Measurements from ENCODE around the gene ARHGEF19.
A peak's percentile ranks its signal among the peaks of the same experiment; 100 is the strongest.
"Not testable (repeated sequence)": the region's sequence is repeated elsewhere in the genome, so short reads cannot be mapped to it uniquely, and the experiment has no call there.

The ARHGEF19 gene

DNA sequence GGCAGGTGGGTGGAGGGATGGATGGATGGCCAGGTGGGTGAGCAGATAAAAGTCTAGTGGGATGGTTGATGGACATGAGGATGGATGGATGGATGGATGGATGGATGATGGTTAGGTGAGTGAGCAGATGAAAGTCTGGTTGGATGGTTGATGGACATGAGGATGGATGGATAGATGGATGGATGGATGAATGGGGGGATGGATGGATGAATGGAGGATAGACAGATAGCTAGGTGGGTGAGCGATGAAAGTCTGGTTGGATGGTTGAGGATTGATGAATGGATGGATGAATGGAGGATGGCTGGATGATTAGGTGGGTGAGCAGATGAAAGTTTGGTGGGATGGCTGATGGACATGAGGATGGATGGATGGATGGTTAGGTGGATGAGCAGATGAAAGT is 9.0 kb upstream of the ARHGEF19 start:
- DNase-seq (ENCODE audit: low spot score), result no peak

DNA sequence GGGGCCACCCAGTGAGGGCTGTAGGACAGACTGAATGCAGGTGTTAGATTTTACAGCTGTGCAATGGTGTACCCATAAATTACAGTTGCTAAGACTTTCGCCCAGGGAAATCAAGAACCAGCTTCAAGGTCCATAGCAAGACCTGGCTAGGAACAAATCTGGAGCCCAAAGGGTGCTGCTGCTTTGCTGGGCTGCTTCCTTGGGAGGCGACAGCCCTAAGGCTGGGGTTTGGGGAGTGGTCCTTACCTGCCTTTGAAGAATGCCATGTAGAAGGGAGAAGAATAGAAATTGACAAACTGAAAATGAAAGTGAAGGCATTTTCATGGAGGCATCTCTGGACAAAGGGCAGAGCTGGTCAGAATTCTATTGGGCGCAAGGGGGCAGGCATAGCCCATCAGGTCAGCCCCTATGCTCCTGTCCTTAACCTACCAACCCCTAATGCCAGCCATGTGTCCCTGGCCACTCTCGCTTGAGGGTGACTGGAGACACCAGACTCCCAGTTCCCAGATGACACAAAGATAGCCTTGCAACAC is 7.6 kb upstream of the ARHGEF19 start:
- no peak for DNase-seq (ENCODE audit: low spot score)

DNA sequence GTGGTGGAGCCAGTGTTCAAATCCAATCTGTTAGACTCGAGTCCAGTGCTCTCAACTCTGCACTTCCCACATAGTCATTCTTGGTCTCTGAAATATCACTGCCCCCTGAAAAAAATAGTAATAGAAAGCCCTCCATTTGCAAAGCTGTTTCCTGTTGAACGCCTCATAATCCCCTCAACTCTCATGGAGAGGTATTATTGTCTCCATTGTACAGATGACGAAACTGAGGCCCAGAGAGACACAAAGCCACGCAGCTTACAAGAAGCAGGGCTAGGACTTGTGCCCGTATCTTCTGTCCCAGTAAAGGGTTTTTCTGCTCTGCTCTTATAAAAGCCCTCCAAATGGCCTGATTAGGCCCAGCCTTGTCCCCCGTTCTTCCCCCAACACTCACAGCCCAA is 6.2 kb upstream of the ARHGEF19 start:
- DNase-seq (ENCODE audit: low spot score), result no peak

DNA sequence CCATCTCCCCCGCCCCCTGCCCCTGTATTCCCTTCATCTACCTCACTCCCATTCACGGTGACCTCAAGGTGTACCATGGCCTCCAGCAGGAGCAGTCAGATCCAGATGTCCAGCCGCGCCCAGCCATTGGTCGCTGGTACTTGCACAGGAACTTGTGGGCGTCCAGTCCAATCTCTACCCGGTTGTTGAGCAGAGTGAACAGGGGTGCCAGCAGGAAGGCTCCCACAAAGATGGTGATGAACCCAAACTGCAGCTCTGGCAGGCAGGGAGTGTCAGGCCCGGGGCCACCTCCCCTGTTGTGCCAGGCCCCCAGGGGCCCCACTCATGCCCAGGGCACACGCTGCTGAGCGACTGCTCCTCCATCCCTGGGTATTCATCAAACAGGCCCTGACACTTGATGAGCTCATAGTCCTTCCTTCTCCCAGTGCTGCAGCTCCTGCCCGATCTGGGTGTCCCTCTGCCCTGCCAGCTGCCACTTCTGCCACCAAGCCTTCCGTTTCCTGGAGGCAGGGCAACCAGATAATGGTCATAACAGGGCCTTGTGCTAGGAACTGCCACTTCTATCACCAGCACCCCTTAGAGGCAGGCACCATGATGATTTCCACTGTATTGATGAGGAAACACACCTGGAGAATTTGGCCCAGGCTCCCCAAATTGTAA is 5.7 kb upstream of the ARHGEF19 start:
- DNase-seq (ENCODE audit: low spot score), result no peak

DNA sequence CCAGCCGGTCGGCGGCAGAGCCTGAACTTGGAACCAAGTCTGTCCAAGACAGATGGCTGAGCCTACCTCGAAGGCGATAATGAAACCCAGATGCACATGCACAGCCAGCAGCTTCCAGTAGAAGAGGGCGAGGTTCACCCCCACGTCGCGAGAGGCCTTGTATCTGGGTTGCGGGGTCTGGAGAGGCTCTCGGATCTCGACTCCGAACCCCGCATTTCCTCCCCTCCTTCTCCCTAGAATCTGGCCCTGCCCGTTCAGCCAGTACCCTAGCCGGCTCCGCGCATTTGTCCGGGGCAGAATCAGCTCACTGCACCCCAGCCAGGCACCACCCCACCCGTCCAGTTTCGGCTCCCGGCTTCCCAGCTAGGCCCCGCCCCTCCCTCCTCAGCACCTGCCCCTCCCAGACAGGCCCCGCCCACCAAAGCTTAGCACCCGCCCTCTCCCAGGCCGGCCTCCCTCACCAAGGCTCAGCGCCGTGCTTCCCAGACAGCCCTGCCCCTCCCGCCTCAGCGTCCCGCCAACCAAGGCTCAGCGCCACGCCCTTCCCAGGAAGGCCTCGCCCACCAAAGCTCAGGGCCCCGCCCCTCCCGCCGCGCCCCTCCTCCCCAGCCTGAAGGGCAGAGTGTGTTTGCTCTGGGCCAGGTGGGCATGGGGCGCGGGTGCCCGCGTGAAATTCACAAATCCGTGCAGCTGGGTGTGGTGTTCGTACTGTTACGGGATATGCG is 4.8 kb upstream of the ARHGEF19 start:
- DNase-seq (ENCODE audit: low spot score), result peak; percentile 99

DNA sequence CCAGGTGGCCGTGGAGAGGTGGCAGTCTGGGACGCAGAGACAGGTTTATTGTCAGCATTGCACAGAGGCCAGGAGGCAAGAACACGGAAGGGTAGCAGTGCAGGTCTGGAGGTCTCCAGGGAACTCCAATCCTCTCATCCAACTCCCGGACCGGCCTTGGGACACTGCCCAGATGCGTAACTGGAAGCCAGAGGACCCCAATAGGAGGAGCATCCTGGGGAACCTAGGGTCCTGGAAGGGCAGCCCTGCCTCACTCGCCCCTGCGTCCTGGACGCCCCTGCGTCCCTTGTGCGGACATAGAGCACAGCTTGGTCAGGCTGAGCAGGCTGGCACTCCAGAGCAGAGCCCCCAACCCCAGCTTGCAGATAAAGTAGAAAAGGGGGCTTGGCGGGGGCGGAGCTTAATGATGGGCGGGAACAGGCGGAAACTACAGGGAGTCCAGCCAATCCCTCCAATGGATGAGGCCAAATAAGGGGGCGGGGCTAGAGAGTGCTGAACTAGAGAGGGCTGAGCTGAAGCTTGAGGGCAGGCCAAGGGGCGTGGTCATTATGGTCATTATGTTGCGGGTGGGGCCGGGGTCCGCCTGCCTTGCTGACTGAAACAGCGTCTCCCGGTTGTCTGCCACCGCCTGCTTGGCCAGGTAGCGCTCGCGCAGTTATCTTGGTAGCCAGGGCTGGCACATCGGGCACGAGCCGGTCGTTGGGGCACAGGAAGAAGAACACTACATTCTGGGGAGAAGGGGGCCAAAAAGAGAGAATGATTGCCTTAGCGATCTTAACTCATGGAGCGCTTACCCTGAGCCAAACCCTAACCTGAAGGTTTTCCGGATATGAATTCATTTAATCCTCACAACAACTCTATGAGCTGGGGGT is 3.7 kb upstream of the ARHGEF19 start:
- DNase-seq (ENCODE audit: low spot score), result peak; percentile 69

DNA sequence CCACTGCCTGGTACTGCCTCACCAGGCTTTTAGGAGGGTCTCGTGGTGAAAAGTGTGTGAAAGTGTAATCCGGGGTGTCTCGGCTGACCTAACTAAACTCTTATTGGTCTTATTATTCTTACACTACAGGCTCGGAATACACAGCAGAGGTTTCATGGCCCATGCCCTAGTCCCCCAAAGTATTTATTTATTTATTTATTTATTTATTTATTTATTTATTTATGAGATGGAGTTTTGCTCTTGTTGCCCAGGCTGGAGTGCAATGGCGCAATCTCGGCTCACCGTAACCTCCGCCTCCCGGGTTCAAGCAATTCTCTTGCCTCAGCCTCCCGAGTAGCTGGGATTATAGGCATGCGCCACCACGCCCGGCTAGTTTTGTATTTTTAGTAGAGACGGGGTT is 2.8 kb upstream of the ARHGEF19 start:
- not testable (repeated sequence) for DNase-seq (ENCODE audit: low spot score)

DNA sequence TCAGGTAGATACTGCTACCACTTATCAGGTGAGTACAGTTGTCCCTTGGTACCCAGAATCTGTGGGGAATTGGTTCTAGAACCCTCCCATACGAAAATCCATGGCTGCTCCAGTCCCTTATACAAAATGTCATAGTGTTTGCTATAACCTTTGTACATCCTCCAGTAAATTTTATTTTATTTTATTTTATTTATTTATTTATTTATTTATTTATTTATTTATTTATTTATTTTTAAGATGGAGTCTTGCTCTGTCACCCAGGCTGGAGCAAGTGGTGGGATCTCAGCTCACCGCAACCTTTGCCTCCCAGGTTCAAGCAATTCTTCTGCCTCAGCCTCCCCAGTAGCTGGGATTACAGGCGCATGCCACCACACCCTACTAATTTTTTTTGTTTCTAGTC is 1.1 kb upstream of the ARHGEF19 start:
- DNase-seq (ENCODE audit: low spot score), result not testable (repeated sequence)

DNA sequence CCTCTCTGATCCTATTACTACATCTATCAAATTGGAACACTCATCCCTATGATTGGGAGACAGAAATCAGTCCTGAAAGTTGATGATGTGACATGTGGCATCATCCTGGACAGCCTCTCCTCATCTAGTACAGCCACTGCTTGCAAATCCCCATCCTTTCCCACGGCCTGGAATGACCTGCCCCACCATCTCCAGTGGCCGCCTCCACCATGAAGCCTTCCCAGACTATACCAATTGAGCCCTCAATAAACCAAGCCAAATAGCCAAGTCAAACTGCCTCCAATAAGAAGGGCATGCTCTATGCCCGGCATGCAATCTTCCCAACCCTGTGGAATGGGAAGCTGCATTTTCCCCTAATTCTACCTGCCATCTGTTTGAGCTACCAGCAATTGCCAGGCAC is 561 bp upstream of the ARHGEF19 start:
- DNase-seq (ENCODE audit: low spot score), result no peak

DNA sequence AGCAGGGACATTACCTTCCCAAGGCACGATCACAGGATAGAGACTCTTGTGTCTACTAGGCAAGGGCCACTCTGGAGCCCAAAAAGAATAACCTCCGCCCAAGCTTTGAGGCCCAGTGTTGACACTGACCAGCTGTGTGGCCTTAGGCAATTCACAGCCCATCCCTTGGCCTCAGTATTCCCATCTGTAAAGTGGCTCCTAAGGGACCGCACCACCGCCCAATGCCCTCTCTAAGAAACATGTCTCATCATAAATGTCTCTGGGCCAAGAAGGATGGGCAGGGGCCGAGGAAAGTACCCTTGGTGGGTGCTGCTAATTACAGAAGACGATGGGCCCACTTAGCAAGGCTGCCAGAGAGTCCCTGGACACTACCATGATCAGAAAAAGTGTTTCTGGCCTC is 628 bp downstream of the ARHGEF19 start:
- no peak for DNase-seq (ENCODE audit: low spot score)

DNA sequence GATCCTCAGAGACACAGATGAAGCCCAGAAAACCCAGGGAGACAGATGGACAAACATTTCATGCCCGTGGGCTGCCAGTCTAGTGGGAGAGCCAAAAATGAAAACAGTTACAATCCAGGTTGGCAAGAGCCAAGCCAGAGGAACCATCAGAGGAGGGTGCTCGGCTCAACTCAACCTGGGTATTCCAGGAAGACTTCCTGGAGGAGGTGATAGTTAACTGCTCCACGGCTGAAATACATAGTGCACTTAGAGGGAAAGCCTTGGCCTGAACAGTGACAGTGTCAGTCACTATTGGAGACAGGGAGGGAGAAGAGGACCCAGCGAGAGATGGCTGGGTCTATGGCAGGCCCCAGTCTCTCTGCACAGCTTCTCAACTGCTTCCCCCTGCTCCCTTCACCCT is 1.9 kb downstream of the ARHGEF19 start:
- DNase-seq (ENCODE audit: low spot score), result no peak

DNA sequence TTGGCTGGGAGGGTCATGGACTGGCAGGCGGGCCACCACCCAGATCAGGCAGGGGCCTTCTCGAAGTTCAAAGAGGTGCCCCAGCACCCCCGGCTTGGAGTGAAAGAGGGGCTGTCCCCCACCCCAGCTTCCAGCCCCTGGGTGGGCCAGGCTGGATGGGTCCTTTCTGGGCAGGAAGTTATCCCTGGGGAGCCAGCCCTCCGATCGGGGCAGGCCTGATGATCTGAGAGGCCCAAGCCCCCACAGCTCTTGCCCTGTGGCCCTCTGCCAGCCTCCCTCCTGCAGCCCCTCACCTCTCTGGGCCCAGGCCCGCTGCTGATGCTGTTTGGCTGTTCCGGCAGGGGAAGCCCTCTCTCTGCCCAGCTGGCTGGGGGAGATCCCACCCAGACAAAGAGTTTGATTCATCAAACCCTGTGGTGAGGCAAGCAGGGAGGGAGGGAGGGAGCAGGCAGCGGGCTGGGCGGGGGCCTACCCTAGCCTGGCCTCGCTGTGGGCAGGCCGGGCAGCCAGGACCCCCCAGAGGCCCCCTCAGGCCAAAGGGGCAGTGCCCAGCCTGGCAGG is 2.5 kb downstream of the ARHGEF19 start:
- DNase-seq (ENCODE audit: low spot score), result no peak

DNA sequence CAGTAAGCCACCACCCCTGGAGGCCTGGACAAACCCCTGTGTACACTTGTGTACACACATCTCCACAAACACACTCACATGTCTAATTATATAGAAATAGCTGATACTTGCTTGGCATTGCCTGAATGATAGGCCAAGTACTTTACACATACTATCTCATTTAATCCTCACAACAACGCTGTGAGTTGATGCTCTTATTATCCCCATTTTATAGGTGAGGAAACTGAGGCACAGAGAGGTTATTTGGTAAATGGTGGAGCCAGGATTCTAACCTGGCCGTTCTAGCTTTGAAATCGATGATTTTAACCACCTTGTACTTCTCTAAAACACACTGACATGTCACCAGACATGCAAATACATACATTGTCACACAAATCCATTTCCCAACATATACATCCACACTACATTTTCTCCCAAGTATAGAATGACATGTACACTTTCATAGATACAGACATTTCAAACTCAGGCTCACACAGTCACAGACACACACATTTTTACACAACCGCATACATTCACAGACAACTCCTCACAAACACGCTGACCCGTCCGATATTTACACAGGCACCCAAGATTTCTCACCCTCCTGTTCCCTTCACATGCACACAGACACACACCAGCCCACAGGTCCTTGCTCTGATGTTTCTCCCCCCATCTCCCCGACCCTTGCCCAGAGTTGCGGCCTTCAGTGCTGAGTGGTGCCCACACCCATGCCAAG is 3.2 kb downstream of the ARHGEF19 start:
- no peak for DNase-seq (ENCODE audit: low spot score)

DNA sequence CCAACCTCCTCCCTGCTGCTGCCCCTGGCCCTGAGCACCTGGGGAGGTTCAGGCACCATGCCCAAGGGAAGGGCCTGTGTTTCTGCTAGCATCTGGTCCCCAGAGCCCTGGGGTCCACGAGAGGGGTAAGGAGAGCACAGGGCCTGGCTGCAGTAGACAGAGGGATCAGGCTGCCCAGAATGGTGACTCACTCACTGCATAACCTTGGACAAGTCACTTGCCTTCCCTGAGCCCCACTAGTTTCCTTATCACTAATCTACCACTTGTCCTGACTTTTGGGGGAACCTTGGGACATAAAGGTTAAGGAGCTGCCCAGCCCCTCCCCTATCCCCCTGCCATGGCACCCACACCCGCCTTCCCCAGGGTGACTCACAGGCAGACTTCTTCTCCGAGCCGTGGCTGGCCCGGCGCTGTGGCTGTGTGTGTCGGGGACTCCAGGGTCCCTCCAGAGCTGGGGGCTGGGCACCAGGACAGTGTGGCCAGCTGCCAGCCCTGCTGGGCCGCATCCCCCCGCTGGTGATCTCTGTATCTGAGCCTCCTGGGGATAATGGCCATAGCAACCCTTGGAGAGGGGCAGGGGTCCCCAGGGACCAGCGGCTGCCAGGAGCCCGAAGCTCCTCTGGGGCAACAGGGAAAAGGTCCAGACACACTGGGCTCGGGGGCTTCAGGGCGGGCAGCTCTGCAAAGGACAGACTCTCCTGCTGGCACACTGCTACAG is 4.0 kb downstream of the ARHGEF19 start:
- DNase-seq (ENCODE audit: low spot score), result no peak

DNA sequence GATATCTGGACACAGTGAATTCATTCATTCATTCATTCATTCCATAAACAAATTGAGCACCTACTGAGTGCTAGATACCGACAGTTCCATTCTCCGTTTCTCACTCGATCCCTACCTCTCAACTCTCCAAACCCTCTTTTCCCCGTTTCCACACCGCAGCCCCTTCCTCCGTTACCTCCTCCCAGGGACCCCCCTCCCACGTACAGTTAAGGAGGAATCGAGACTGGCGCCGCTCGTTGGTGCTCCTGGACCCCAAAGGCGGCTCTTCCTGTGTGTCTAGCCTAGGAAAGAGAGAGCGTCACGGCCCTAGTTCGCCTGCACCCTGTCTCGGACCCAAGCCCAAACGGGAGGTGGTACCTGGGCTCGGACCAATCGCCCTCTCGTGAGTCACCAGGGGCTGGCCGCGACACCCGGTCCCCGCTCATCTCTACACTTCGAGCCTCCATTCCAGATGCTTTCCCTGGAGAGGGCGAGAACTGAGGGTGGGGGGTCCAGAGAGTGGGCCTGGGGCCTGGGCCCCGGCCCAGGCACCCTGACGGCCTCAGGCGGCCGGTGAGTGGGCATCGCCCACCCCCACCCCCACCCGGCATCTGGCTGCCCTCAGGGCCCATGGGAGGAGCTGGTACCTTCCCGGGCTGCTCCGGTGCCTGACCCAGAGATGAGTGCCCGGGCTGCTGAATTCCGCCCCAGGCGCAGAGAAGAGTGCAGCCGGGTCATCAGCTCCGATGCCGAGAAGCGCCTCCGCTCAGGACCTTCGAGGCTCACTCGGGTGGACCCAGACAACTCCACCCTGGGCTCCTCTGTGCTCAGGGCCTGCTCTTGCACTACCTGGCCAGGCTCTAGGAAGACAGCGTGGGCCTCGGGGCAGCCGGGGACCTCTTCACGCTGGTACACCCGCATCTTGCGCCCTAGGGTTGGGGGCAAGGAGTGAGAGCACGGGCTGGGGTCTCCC is 4.9 kb downstream of the ARHGEF19 start:
- DNase-seq (ENCODE audit: low spot score), result no peak

DNA sequence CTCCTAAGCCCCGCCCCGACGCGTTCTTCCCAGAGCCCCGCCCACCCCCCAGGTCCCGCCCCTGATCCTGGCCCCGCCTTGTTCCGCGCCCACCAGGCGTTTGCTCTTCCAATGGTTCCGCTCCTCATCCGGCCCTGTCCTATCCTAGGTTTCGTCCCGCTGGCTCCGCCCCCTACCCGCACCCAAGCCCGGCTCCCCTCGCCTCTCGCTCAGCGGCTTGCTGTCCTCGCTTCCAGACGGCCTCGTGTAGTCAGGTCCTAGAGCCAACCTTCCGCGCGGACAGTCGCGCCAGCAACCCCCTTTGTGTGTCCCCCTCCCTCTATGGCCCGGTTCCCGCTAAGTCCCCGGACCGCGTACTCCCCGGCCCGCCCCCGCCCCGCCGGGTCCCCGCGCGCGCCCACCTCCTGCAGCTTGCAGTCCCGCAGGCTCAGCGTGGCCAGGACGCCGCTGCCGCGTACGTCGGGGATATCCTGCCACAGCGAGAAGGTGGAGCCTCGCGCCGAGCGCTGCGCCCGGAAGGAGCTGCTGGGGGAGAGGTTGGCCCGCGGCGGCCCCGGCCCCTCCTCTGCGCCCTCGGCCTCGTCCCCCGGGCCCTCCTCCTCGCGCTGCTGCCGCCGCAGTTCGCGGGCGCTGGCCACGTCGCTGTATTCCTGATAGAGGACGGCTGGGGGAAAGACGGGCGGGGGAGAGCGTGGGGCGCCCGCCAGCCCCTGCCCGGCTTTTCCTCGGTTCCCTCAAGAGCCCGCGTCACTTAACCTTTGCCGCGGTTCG is 5.7 kb downstream of the ARHGEF19 start:
- DNase-seq (ENCODE audit: low spot score), result peak; percentile 97

DNA sequence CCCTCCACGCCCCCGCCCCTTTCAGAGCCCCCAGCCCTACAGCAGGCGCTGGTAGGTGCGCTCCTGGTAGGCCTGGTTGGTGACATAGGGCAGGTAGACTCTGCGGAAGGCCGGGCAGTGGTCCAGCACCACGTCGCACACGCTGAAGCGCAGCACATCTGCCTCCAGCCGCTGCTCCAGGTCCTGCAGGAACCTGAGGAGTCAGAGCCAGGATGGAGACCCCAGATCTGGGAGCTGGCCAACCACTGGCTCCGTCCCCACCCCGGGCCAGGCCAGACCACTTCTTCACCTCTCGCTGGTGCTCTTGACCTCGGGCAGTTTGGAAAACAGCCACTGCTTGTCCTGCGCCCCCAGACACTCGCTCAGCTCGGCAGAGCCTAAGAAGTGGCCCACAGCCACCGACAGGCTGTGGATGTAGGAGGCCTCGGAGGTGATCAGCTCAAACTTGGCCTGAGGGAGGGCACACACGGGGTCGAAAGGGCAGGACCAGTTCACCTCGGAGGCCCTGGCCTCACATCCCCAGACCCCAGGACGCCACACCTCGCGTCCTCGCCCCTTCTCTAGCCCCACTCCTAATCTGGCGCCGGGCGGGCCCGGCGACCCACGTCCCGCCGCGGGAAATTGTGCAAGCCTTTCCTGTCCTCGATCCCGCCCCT is 6.4 kb downstream of the ARHGEF19 start:
- DNase-seq (ENCODE audit: low spot score), result no peak

DNA sequence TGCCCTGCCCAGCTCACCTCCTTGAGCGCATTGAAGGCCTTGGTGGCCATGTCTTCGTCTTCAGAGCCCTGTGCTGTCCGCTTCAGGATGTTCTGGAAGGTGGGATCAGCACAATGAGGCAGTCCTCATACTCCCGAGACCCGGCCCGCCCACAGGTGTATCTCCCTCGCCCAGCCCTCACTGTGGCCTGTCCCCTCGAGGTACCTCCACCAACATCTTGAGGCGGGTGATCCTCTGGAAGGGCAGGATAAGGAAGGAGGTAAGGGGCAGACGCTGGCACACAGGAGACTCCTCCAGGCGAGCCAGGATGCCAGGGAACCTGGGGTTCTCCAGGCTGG is 7.1 kb downstream of the ARHGEF19 start:
- DNase-seq (ENCODE audit: low spot score), result no peak

All from AG20443 (cell line).